Osteocyte (in vitro differentiated cells): ENCODE measurements around the gene PEF1. TPM values are rescaled to one million over a fixed set of nuclear protein-coding genes. Genes with fewer than 3 reads are reported as not detected.

Experiments used
- DNase-seq: peaks from one replicate; pipeline ENCODE4 v3.0.0; 2021; ENCODE audit warnings: mixed read lengths; ENCODE audit not compliant: unreplicated experiment; ENCODE audit errors: extremely low spot score
- H3K27ac Mint-ChIP-seq: one replicate; pipeline ENCODE4 v1.8.0; 2021; ENCODE audit warnings: mild to moderate bottlenecking, mixed read lengths; ENCODE audit not compliant: unreplicated experiment
- H3K27me3 Mint-ChIP-seq: one replicate; pipeline ENCODE4 v1.8.0; 2021; ENCODE audit warnings: mixed read lengths; ENCODE audit not compliant: unreplicated experiment
- H3K36me3 Mint-ChIP-seq: one replicate; pipeline ENCODE4 v1.8.0; 2021; ENCODE audit warnings: mixed read lengths; ENCODE audit not compliant: unreplicated experiment
- H3K4me1 Mint-ChIP-seq: one replicate; pipeline ENCODE4 v1.8.0; 2021; ENCODE audit warnings: mixed read lengths; ENCODE audit not compliant: unreplicated experiment
- H3K4me3 Mint-ChIP-seq: one replicate; pipeline ENCODE4 v1.8.0; 2021; ENCODE audit warnings: mild to moderate bottlenecking, moderate library complexity, mixed read lengths; ENCODE audit not compliant: unreplicated experiment
- H3K9me3 Mint-ChIP-seq: one replicate; pipeline ENCODE4 v1.8.0; 2021; ENCODE audit warnings: mixed read lengths; ENCODE audit not compliant: unreplicated experiment
- total RNA-seq: library from RNA; stranded (reverse); gene quantifications from 2 replicates; pipeline ENCODE4 v1.2.1, GENCODE V29; 2021
- TF ChIP-seq, protein P1 (sequence below): fragments of 200-600 bp; sonication (generic); IDR thresholded peaks from 2 replicates; pipeline ENCODE4 v1.5.0; 2021; ENCODE audit warnings: antibody characterized with exemption, mild to moderate bottlenecking, moderate library complexity

The PEF1 gene
- total RNA-seq, 1 donor from 2014 or later, result 57.0 TPM

DNA sequence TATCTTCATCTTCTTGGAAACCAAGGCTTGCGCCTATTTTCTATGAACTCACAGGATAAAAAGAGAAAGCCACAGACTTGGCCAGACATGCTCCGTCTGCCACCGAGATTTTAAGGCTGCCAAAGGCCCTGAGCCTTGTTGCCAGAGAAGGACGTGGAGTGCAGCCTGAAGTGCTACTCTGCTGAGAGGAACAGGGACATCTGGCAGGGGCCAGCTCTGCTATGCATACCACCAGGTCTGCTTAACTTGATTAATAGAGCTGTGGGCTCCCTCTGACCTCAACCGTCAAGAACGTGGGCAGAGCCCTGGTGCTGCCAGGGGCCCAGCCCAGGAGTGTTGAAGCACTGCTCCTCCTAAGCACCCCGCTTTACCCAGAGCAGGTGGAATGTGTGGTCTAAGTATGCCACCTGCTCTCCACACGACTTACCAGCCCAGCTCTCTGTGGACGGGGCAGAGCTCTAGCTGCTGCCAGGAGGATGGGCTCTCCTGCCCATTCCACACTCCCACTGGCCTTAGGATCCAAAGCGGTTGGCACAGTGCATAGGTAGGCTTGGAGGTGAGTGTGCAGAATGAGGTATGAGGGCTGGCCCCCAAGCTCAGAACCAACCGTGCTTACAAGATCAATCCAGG is 16.6 kb downstream of the PEF1 start:
- DNase-seq, result no peak
- Mint-ChIP-seq H3K27ac (no peak overlapping the region), H3K4me3 (no peak overlapping the region), H3K4me1 (peaks cover 9% of the 10 kb centered on the region), H3K36me3 (peaks cover 35% of the 10 kb centered on the region), H3K27me3 (no peaks in the 10 kb centered on the region), H3K9me3 (no peaks in the 10 kb centered on the region)
- TF ChIP-seq, protein P1, sequence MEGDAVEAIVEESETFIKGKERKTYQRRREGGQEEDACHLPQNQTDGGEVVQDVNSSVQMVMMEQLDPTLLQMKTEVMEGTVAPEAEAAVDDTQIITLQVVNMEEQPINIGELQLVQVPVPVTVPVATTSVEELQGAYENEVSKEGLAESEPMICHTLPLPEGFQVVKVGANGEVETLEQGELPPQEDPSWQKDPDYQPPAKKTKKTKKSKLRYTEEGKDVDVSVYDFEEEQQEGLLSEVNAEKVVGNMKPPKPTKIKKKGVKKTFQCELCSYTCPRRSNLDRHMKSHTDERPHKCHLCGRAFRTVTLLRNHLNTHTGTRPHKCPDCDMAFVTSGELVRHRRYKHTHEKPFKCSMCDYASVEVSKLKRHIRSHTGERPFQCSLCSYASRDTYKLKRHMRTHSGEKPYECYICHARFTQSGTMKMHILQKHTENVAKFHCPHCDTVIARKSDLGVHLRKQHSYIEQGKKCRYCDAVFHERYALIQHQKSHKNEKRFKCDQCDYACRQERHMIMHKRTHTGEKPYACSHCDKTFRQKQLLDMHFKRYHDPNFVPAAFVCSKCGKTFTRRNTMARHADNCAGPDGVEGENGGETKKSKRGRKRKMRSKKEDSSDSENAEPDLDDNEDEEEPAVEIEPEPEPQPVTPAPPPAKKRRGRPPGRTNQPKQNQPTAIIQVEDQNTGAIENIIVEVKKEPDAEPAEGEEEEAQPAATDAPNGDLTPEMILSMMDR, result no peak

DNA sequence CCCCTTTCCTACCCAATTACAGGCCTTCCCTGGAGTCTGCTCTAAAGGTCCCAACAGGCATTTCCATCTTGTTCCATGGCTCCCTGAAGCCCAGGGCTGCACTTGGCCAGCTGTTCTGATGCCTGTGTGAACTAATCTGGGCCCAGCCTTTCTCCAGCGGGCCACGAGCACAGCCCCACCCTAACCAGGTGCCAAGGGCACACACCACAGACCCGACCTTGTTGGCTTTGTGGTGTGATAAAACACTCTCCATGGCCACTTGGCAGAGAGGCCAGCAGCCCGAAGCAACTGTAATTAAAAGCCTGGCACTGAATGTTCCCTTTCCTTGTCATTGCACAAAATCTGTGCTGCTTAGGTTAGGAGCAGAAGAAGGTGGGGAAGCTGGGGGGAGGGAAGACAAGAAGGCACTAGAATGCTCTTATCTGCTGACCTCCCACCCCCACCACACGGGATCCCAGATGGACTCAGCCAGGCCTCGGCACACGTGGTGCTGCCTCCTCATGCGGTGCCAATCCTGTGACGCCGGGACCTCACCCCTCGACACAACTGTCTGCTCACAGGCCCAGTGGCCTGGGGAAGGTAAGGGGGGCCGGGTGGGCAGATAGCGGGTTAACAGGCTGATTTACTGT is 17.3 kb downstream of the PEF1 start:
- no peaks in the 10 kb centered on the region for H3K27me3 Mint-ChIP-seq
- H3K4me3 Mint-ChIP-seq, result no peak overlapping the region
- H3K27ac Mint-ChIP-seq, result no peak overlapping the region
- no peaks in the 10 kb centered on the region for H3K9me3 Mint-ChIP-seq
- peaks cover 9% of the 10 kb centered on the region for H3K4me1 Mint-ChIP-seq
- TF ChIP-seq, protein P1, result no peak
- peaks cover 32% of the 10 kb centered on the region for H3K36me3 Mint-ChIP-seq
- DNase-seq, result no peak

DNA sequence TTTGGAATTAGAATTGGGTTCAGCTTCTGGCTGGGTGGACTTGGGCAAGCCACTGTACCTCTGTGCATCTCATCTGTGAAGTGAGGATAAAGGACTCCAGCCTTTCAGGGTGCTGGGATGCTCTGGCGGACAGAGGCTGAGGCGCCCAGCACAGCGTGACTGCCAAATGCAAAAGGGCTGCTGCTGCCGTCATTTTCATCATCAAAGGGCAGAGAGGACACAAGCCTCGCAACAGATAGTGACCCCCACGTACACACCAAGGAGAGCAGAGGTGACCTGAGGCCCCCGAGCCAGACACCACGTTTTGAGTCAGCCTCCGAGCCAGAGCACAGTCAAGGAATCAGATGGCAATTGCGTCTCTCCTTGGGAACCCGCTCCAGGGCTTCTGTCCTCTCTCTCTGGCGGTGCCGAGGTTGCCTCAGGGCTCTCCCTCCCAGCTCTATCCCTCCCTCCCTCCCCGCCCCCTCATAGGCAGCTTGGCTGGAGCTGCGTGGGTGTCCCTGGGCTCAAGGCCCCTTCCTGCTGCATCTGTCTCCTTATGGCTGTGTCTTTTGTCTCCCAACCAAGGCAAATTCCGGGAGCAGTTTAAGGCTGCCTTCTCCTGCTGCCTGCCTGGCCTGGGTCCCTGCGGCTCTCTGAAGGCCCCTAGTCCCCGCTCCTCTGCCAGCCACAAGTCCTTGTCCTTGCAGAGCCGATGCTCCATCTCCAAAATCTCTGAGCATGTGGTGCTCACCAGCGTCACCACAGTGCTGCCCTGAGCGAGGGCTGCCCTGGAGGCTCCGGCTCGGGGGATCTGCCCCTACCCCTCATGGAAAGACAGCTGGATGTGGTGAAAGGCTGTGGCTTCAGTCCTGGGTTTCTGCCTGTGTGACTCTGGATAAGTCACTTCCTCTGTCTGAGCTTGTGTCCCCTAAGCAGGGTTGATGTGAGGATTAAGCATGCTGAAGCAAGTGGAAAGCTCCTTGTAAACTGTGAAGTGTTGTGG is 18.2 kb downstream of the PEF1 start:
- no peak for DNase-seq
- no peak overlapping the region for H3K4me3 Mint-ChIP-seq
- H3K9me3 Mint-ChIP-seq, result no peaks in the 10 kb centered on the region
- H3K4me1 Mint-ChIP-seq, result peaks cover 9% of the 10 kb centered on the region
- peaks cover 29% of the 10 kb centered on the region for H3K36me3 Mint-ChIP-seq
- TF ChIP-seq, protein P1, result no peak
- H3K27me3 Mint-ChIP-seq, result no peaks in the 10 kb centered on the region
- H3K27ac Mint-ChIP-seq, result no peak overlapping the region

DNA sequence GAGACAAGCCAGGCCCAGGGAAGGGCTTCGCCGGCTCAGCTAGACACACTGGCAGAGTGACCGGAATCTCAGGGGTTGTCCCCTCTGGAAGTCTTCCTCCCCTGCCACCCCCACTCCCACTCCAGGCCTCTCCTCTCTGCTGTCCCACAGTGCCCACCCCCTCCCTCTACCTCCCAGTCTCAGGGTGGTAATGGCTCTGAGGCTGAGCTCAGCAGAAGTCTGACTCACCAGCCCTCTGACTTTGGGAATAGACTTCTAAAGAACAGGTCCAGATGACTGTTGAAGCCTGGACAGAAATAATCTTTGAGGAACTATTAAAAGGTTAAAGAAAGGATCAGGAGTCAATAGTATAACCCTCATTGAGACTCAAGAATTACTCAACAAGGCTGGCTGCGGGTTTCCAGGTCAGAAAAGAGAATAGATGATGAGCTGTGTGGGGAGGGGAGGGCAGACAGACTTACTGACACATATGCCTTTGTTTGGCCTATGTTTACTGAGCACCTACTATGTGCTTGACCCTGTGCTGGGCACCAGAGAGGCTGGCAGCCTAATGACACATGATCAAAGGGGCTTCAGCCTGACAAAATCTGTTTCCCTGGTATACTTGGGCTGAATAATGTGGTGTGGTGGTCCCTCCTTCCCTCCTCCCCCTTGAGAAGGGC is 19.0 kb downstream of the PEF1 start:
- Mint-ChIP-seq H3K27ac (no peak overlapping the region), H3K4me3 (no peak overlapping the region), H3K36me3 (peaks cover 23% of the 10 kb centered on the region), H3K27me3 (no peaks in the 10 kb centered on the region), H3K4me1 (peaks cover 9% of the 10 kb centered on the region), H3K9me3 (no peaks in the 10 kb centered on the region)
- DNase-seq, result no peak
- TF ChIP-seq, protein P1, result no peak
